DND-41 (cell line): ENCODE results near the gene ATP6V0E1.

Experiments used
- ATAC-seq: fragments of 200-7000 bp; cut with Tn5 transposase; 3 replicates; pipeline ENCODE4 v1.9.1; 2021; ENCODE audit warnings: low read depth; ENCODE audit not compliant: insufficient read depth
- DNase-seq: peaks from one replicate; pipeline ENCODE4 v3.0.0-alpha.2; 2020
- H2AFZ ChIP-seq: 2 replicates; pipeline ENCODE4 v1.6.0; 2012; ENCODE audit warnings: low read depth, low read length
- H3K27ac ChIP-seq: 2 replicates; pipeline ENCODE4 v1.5.1; 2012; ENCODE audit warnings: low read length, inconsistent platforms
- H3K27me3 ChIP-seq: fragments of 200-600 bp; sonication (generic); 2 replicates; pipeline ENCODE4 v1.6.0; 2012; ENCODE audit warnings: low read length, mild to moderate bottlenecking, inconsistent platforms; ENCODE audit not compliant: insufficient read depth, poor library complexity
- H3K36me3 ChIP-seq: 2 replicates; pipeline ENCODE4 v1.5.1; 2012; ENCODE audit warnings: low read length, inconsistent platforms; ENCODE audit not compliant: insufficient read depth
- H3K4me1 ChIP-seq: 2 replicates; pipeline ENCODE4 v1.5.1; 2012; ENCODE audit warnings: mild to moderate bottlenecking, low read length; ENCODE audit not compliant: insufficient read depth
- H3K4me2 ChIP-seq: 2 replicates; pipeline ENCODE4 v1.6.0; 2012; ENCODE audit warnings: mild to moderate bottlenecking, moderate library complexity, low read length, inconsistent platforms; ENCODE audit not compliant: insufficient read depth
- H3K4me3 ChIP-seq, 2 experiments: fragments of 200-600 bp in 1 of 2; shearing (Covaris generic) in 1 of 2; 2 replicates each; pipeline ENCODE4 v1.5.1; 2012 to 2016; ENCODE audit warnings: inconsistent platforms in 2 of 2, low read length in 2 of 2, mild to moderate bottlenecking in 2 of 2, low read depth in 1 of 2, moderate library complexity in 1 of 2
- H3K79me2 ChIP-seq: 2 replicates; pipeline ENCODE4 v1.6.0; 2012; ENCODE audit warnings: low read length, inconsistent platforms; ENCODE audit not compliant: insufficient read depth
- H3K9ac ChIP-seq: 2 replicates; pipeline ENCODE4 v1.6.0; 2012; ENCODE audit warnings: low read depth, mild to moderate bottlenecking, inconsistent platforms, low read length, moderate library complexity
- H3K9me3 ChIP-seq: 2 replicates; pipeline ENCODE4 v1.5.1; 2012; ENCODE audit warnings: low read length, moderate library complexity, mild to moderate bottlenecking, inconsistent platforms; ENCODE audit not compliant: insufficient read depth, severe bottlenecking
- H4K20me1 ChIP-seq: 2 replicates; pipeline ENCODE4 v1.6.0; 2012; ENCODE audit warnings: low read length; ENCODE audit not compliant: insufficient read depth
- CTCF ChIP-seq: IDR thresholded peaks from 2 replicates; pipeline ENCODE4 v1.5.1; 2012; ENCODE audit warnings: borderline replicate concordance, low read length, moderate library complexity, mild to moderate bottlenecking; ENCODE audit not compliant: poor library complexity, severe bottlenecking; ENCODE audit errors: extremely low read depth
- EZH2 ChIP-seq: IDR thresholded peaks from 3 replicates; pipeline ENCODE4 v1.6.1; 2012; ENCODE audit warnings: borderline replicate concordance, low read depth, mild to moderate bottlenecking, moderate library complexity, low read length, inconsistent platforms; ENCODE audit not compliant: severe bottlenecking

The ATP6V0E1 gene

GRCh38 chr5:172975289-172975688 is 8.3 kb upstream of the ATP6V0E1 start:
- Histone ChIP-seq H3K36me3 (peaks cover 1% of the 10 kb centered on the region; the same call in 1 of the 2 replicates), H3K27ac (no peak overlapping the region), H3K9me3 (no peaks in the 10 kb centered on the region), H4K20me1 (no peaks in the 10 kb centered on the region), H3K9ac (no peak overlapping the region), H3K79me2 (no peaks in the 10 kb centered on the region), H2AFZ (no peak overlapping the region), H3K4me2 (no peak overlapping the region), H3K4me3 (no peak overlapping the region), H3K27me3 (no peaks in the 10 kb centered on the region), H3K4me1 (no peaks in the 10 kb centered on the region)
- no peak for DNase-seq
- ATAC-seq, result no peak
- TF ChIP-seq CTCF, result no peak
- no peak for TF ChIP-seq EZH2

DNA sequence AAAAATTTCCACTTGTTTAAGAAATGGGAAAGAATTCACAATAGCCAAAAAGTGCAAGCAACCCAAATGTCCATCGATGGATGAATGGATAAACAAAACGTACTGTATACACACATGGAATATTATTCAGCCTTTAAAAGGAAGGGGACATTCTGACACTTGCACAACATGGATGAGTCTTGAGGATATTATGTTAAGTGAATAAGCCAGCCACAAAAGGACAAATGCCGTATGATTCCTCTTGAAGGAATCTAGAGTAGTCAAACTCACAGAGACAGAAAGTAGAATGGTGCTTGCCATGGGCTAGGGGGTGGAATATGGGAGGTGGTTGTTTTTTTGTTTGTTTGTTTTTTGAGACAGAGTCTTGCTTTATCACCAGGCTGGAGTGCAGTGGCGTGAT is 3.8 kb upstream of the ATP6V0E1 start:
- Histone ChIP-seq H4K20me1 (no peaks in the 10 kb centered on the region), H2AFZ (no peak overlapping the region), H3K27ac (no peak overlapping the region), H3K9me3 (no peaks in the 10 kb centered on the region), H3K4me1 (peaks cover 14% of the 10 kb centered on the region), H3K9ac (no peak overlapping the region), H3K79me2 (peaks cover 16% of the 10 kb centered on the region), H3K27me3 (no peaks in the 10 kb centered on the region), H3K36me3 (no peaks in the 10 kb centered on the region; the same call in 1 of the 2 replicates), H3K4me2 (no peak overlapping the region), H3K4me3 (no peak overlapping the region)
- TF ChIP-seq CTCF (no peak), EZH2 (no peak)
- ATAC-seq, result no peak
- DNase-seq, result no peak

- H3K4me2 ChIP-seq, result no peak overlapping the region
- no peak overlapping the region for H3K4me3 ChIP-seq
- peaks cover 16% of the 10 kb centered on the region for H3K36me3 ChIP-seq
- no peak for ATAC-seq
- no peak overlapping the region for H3K27ac ChIP-seq
- peaks cover 34% of the 10 kb centered on the region for H3K4me1 ChIP-seq
- TF ChIP-seq EZH2 (no peak), CTCF (no peak)
- H4K20me1 ChIP-seq, result peaks cover 14% of the 10 kb centered on the region
- DNase-seq, result no peak
- no peak overlapping the region for H2AFZ ChIP-seq
- H3K27me3 ChIP-seq, result no peaks in the 10 kb centered on the region
- no peak overlapping the region for H3K9ac ChIP-seq
- H3K9me3 ChIP-seq, result no peaks in the 10 kb centered on the region
- peaks cover 35% of the 10 kb centered on the region for H3K79me2 ChIP-seq
Measured at GRCh38 chr5:172981931-172982330, 1.6 kb upstream of the ATP6V0E1 start.
